Karpas-422 (cell line): ENCODE measurements around the gene LCN10. TPM values are rescaled to one million over a fixed set of nuclear protein-coding genes. Genes with fewer than 3 reads are reported as not detected.
A peak's percentile ranks its signal among the peaks of the same experiment; 100 is the strongest.

ENCODE experiments used
- DNase-seq: peaks from one replicate; pipeline ENCODE4 v3.0.0-alpha.2; 2015
- H2AFZ ChIP-seq: fragments of 200-600 bp; sonication (generic); 2 replicates; pipeline ENCODE4 v1.6.1; 2014; ENCODE audit warnings: antibody characterized with exemption, low read length, mixed read lengths
- H3K27ac ChIP-seq: fragments of 200-600 bp; sonication (generic); 2 replicates; pipeline ENCODE4 v1.5.1; 2014; ENCODE audit warnings: mild to moderate bottlenecking, low read length, moderate library complexity
- H3K27me3 ChIP-seq: fragments of 200-600 bp; sonication (generic); 2 replicates; pipeline ENCODE4 v1.6.1; 2014; ENCODE audit warnings: low read length, mixed read lengths
- H3K36me3 ChIP-seq: fragments of 200-600 bp; sonication (generic); 2 replicates; pipeline ENCODE4 v1.6.1; 2014; ENCODE audit warnings: low read length, mixed read lengths; ENCODE audit not compliant: insufficient read depth
- H3K4me1 ChIP-seq: fragments of 200-600 bp; sonication (generic); 2 replicates; pipeline ENCODE4 v1.6.1; 2014; ENCODE audit warnings: mild to moderate bottlenecking, low read length, mixed read lengths
- H3K4me2 ChIP-seq: fragments of 200-600 bp; sonication (generic); 2 replicates; pipeline ENCODE4 v1.6.1; 2014; ENCODE audit warnings: low read length, low read depth, mild to moderate bottlenecking; ENCODE audit not compliant: poor library complexity, severe bottlenecking
- H3K4me3 ChIP-seq: fragments of 200-600 bp; sonication (generic); 2 replicates; pipeline ENCODE4 v1.5.1; 2014; ENCODE audit warnings: mild to moderate bottlenecking, antibody characterized with exemption, low read length, mixed read lengths
- H3K79me2 ChIP-seq: fragments of 200-600 bp; sonication (generic); 2 replicates; pipeline ENCODE4 v1.6.1; 2014; ENCODE audit warnings: mild to moderate bottlenecking, low read length, mixed read lengths
- H3K9ac ChIP-seq: fragments of 200-600 bp; sonication (generic); 2 replicates; pipeline ENCODE4 v1.6.0; 2014; ENCODE audit warnings: low read length
- H3K9me2 ChIP-seq: fragments of 200-600 bp; sonication (generic), shearing (Covaris generic); replicated peaks from 2 replicates; pipeline ENCODE4 v1.6.0; 2014; ENCODE audit warnings: mild to moderate bottlenecking, low read length, moderate library complexity; ENCODE audit not compliant: insufficient read depth
- H3K9me3 ChIP-seq: fragments of 300-700, 200-600 bp; sonication (generic); 2 replicates; pipeline ENCODE4 v1.6.1; 2014; ENCODE audit warnings: low read length, mixed read lengths
- H4K20me1 ChIP-seq: fragments of 200-600 bp; sonication (generic); 2 replicates; pipeline ENCODE4 v1.6.1; 2014; ENCODE audit warnings: mild to moderate bottlenecking, antibody characterized with exemption, low read length, low read depth; ENCODE audit not compliant: insufficient read depth
- total RNA-seq: library from RNA; depleted of rRNA; stranded (reverse); fragments of >200 nt; shearing (Covaris generic); gene quantifications from 2 replicates; pipeline ENCODE4 v1.2.3, GENCODE V29; 2014; ENCODE audit warnings: low replicate concordance

The LCN10 gene
- total RNA-seq, 1 experiment from 2014 or later = not detected

GRCh38 chr9:136726118-136726517, 16.6 kb downstream of the LCN10 start:
- peaks cover 23% of the 10 kb centered on the region for H3K36me3 ChIP-seq
- peak overlapping the region; percentile 98; the same call in 1 of the 2 replicates for H3K4me3 ChIP-seq
- no peaks in the 10 kb centered on the region for H3K9me2 ChIP-seq
- H3K27ac ChIP-seq = no peak overlapping the region
- peak overlapping the region; percentile 84; the same call in 1 of the 2 replicates for H3K9ac ChIP-seq
- peaks cover 37% of the 10 kb centered on the region for H4K20me1 ChIP-seq
- peak overlapping the region; percentile 89 for H3K4me2 ChIP-seq
- peaks cover 24% of the 10 kb centered on the region for H3K4me1 ChIP-seq
- H3K27me3 ChIP-seq = no peaks in the 10 kb centered on the region
- no peaks in the 10 kb centered on the region for H3K9me3 ChIP-seq
- H2AFZ ChIP-seq = no peak overlapping the region
- H3K79me2 ChIP-seq = peaks cover 13% of the 10 kb centered on the region
- no peak for DNase-seq

- H3K9ac ChIP-seq = no peak overlapping the region
- DNase-seq = no peak
- no peaks in the 10 kb centered on the region for H3K27me3 ChIP-seq
- peaks cover 37% of the 10 kb centered on the region for H4K20me1 ChIP-seq
- no peak overlapping the region for H3K4me3 ChIP-seq
- H3K36me3 ChIP-seq = peaks cover 23% of the 10 kb centered on the region
- no peak overlapping the region for H3K27ac ChIP-seq
- H3K79me2 ChIP-seq = peaks cover 13% of the 10 kb centered on the region
- H3K4me2 ChIP-seq = peak overlapping the region; percentile 89
- no peaks in the 10 kb centered on the region for H3K9me3 ChIP-seq
- H3K9me2 ChIP-seq = no peaks in the 10 kb centered on the region
- peaks cover 24% of the 10 kb centered on the region for H3K4me1 ChIP-seq
- no peak overlapping the region for H2AFZ ChIP-seq
Measured at GRCh38 chr9:136725612-136726011, 17.1 kb downstream of the LCN10 start.

GRCh38 chr9:136724772-136725171, 18.0 kb downstream of the LCN10 start:
- no peaks in the 10 kb centered on the region for H3K27me3 ChIP-seq
- no peak overlapping the region for H2AFZ ChIP-seq
- no peaks in the 10 kb centered on the region for H3K9me3 ChIP-seq
- H3K27ac ChIP-seq = no peak overlapping the region
- peaks cover 23% of the 10 kb centered on the region for H3K36me3 ChIP-seq
- H3K79me2 ChIP-seq = peaks cover 13% of the 10 kb centered on the region
- no peak for DNase-seq
- H3K4me3 ChIP-seq = no peak overlapping the region
- H3K4me1 ChIP-seq = peaks cover 24% of the 10 kb centered on the region
- no peaks in the 10 kb centered on the region for H3K9me2 ChIP-seq
- H3K4me2 ChIP-seq = no peak overlapping the region
- H3K9ac ChIP-seq = no peak overlapping the region
- H4K20me1 ChIP-seq = peaks cover 37% of the 10 kb centered on the region

- Histone ChIP-seq H3K79me2 (peaks cover 13% of the 10 kb centered on the region), H3K27me3 (no peaks in the 10 kb centered on the region), H4K20me1 (peaks cover 37% of the 10 kb centered on the region), H3K9me2 (no peaks in the 10 kb centered on the region), H3K9ac (no peak overlapping the region), H3K36me3 (peaks cover 23% of the 10 kb centered on the region), H3K4me3 (no peak overlapping the region), H3K27ac (no peak overlapping the region), H3K4me1 (peaks cover 24% of the 10 kb centered on the region), H3K4me2 (no peak overlapping the region), H3K9me3 (no peaks in the 10 kb centered on the region), H2AFZ (no peak overlapping the region)
- DNase-seq = no peak
Measured at GRCh38 chr9:136723989-136724388, 18.8 kb downstream of the LCN10 start.

- Histone ChIP-seq H3K27ac (no peak overlapping the region), H3K27me3 (no peaks in the 10 kb centered on the region), H2AFZ (no peak overlapping the region), H3K4me2 (no peak overlapping the region), H3K4me1 (peaks cover 19% of the 10 kb centered on the region), H3K36me3 (peaks cover 23% of the 10 kb centered on the region), H3K4me3 (no peak overlapping the region), H3K79me2 (peaks cover 13% of the 10 kb centered on the region), H4K20me1 (peaks cover 37% of the 10 kb centered on the region), H3K9me3 (no peaks in the 10 kb centered on the region), H3K9me2 (no peaks in the 10 kb centered on the region), H3K9ac (no peak overlapping the region)
- DNase-seq = no peak
Measured at GRCh38 chr9:136723362-136723976, 19.3 kb downstream of the LCN10 start.

- DNase-seq = peak; percentile 48
- no peaks in the 10 kb centered on the region for H3K9me2 ChIP-seq
- H3K36me3 ChIP-seq = peaks cover 23% of the 10 kb centered on the region
- no peak overlapping the region for H3K9ac ChIP-seq
- no peak overlapping the region for H3K27ac ChIP-seq
- no peak overlapping the region for H2AFZ ChIP-seq
- H3K79me2 ChIP-seq = peaks cover 13% of the 10 kb centered on the region
- no peak overlapping the region for H3K4me3 ChIP-seq
- H3K9me3 ChIP-seq = no peaks in the 10 kb centered on the region
- H3K4me1 ChIP-seq = peaks cover 15% of the 10 kb centered on the region
- peaks cover 37% of the 10 kb centered on the region for H4K20me1 ChIP-seq
- H3K4me2 ChIP-seq = no peak overlapping the region
- H3K27me3 ChIP-seq = no peaks in the 10 kb centered on the region
Measured at GRCh38 chr9:136722969-136723356, 19.8 kb downstream of the LCN10 start.

GRCh38 chr9:136722093-136722968, 20.4 kb downstream of the LCN10 start:
- no peak overlapping the region for H2AFZ ChIP-seq
- no peaks in the 10 kb centered on the region for H3K27me3 ChIP-seq
- DNase-seq = peak; percentile 54
- H3K9ac ChIP-seq = no peak overlapping the region
- H3K36me3 ChIP-seq = peaks cover 23% of the 10 kb centered on the region
- peaks cover 7% of the 10 kb centered on the region for H3K79me2 ChIP-seq
- no peak overlapping the region for H3K4me2 ChIP-seq
- peaks cover 34% of the 10 kb centered on the region for H4K20me1 ChIP-seq
- no peak overlapping the region for H3K4me3 ChIP-seq
- no peak overlapping the region for H3K27ac ChIP-seq
- H3K9me2 ChIP-seq = no peaks in the 10 kb centered on the region
- peaks cover 15% of the 10 kb centered on the region for H3K4me1 ChIP-seq
- no peaks in the 10 kb centered on the region for H3K9me3 ChIP-seq

- no peaks in the 10 kb centered on the region for H3K27me3 ChIP-seq
- peak; percentile 60 for DNase-seq
- H3K4me2 ChIP-seq = no peak overlapping the region
- no peak overlapping the region for H2AFZ ChIP-seq
- no peak overlapping the region for H3K9ac ChIP-seq
- peaks cover 19% of the 10 kb centered on the region for H3K36me3 ChIP-seq
- peaks cover 9% of the 10 kb centered on the region for H3K4me1 ChIP-seq
- H4K20me1 ChIP-seq = peaks cover 26% of the 10 kb centered on the region
- H3K4me3 ChIP-seq = no peak overlapping the region
- no peak overlapping the region for H3K27ac ChIP-seq
- no peaks in the 10 kb centered on the region for H3K9me2 ChIP-seq
- peaks cover under 1% of the 10 kb centered on the region; the same call in 1 of the 2 replicates for H3K79me2 ChIP-seq
- no peaks in the 10 kb centered on the region for H3K9me3 ChIP-seq
Measured at GRCh38 chr9:136721339-136722092, 21.2 kb downstream of the LCN10 start.
